Tibial nerve (tissue), 4 donors: ENCODE data around the gene TRDN.

Source experiments
- EP300 ChIP-seq, 2 donors: sonication (generic); formaldehyde crosslinking; IDR thresholded peaks; one replicate each; pipeline ENCODE4 v1.6.1; 2017; ENCODE audit warnings: antibody characterized with exemption in 2 of 2, mild to moderate bottlenecking in 1 of 2
- POLR2A ChIP-seq, 2 donors: fragments of 450-650 bp; IDR thresholded peaks; one replicate each; pipeline ENCODE4 v1.6.1; 2017; ENCODE audit warnings: antibody characterized with exemption in 2 of 2, mild to moderate bottlenecking in 2 of 2, moderate library complexity in 2 of 2
- TF ChIP-seq, protein P1 (sequence below), 5 experiments: fragments of 200-600 bp in 3 of 5; fragments of 450-650 bp in 2 of 5; sonication (generic) in 3 of 5; IDR thresholded peaks; one replicate each; pipeline ENCODE4 v1.5.1; 2016 to 2019; ENCODE audit warnings: antibody characterized with exemption in 5 of 5, mild to moderate bottlenecking in 3 of 5, moderate library complexity in 2 of 5

GRCh38 chr6:123295672-123296071 lies 341.1 kb downstream of the TRDN start:
- TF ChIP-seq, protein P1, sequence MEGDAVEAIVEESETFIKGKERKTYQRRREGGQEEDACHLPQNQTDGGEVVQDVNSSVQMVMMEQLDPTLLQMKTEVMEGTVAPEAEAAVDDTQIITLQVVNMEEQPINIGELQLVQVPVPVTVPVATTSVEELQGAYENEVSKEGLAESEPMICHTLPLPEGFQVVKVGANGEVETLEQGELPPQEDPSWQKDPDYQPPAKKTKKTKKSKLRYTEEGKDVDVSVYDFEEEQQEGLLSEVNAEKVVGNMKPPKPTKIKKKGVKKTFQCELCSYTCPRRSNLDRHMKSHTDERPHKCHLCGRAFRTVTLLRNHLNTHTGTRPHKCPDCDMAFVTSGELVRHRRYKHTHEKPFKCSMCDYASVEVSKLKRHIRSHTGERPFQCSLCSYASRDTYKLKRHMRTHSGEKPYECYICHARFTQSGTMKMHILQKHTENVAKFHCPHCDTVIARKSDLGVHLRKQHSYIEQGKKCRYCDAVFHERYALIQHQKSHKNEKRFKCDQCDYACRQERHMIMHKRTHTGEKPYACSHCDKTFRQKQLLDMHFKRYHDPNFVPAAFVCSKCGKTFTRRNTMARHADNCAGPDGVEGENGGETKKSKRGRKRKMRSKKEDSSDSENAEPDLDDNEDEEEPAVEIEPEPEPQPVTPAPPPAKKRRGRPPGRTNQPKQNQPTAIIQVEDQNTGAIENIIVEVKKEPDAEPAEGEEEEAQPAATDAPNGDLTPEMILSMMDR (IDR thresholded peaks at IDR 0.05) = no peak
- no peak for TF ChIP-seq POLR2A (IDR thresholded peaks at IDR 0.05)
- TF ChIP-seq EP300 (IDR thresholded peaks at IDR 0.05) = no peak
